Astrocyte (in vitro differentiated cells and primary cell): ENCODE data around the gene TUBA1A.

ENCODE experiments used
- CTCF ChIP-seq: IDR thresholded peaks from 2 replicates; pipeline ENCODE4 v1.5.1; 2011; ENCODE audit warnings: low read depth, mild to moderate bottlenecking, inconsistent platforms, low read length, moderate library complexity; ENCODE audit not compliant: insufficient read depth
- EZH2 ChIP-seq: IDR thresholded peaks from 2 replicates; pipeline ENCODE4 v1.6.1; 2012; ENCODE audit warnings: mild to moderate bottlenecking, low read length, inconsistent platforms; ENCODE audit not compliant: insufficient read depth

DNA sequence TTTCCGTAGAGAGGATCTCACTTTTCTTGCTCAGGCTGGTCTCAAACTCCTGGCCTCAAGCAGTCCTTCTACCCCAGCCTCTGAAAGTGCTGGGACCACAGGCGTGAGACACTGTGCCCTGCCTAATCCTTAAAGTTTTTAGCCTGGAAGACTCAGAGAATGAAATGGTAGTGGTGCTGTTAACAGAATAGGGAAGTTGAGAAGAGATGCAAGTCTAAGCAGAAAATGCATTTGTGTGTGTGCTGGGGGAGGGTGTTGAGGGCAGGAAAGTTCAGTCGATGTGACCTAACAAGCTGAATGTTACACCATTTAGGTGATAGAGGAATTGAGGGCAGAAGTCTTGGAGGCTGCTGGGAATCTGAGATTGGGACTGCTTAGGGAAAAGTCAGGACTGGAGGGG is 6.9 kb upstream of the TUBA1A start:
- TF ChIP-seq CTCF (no peak), EZH2 (no peak)
